ENCODE measurements around the gene LRRC3.

DNA sequence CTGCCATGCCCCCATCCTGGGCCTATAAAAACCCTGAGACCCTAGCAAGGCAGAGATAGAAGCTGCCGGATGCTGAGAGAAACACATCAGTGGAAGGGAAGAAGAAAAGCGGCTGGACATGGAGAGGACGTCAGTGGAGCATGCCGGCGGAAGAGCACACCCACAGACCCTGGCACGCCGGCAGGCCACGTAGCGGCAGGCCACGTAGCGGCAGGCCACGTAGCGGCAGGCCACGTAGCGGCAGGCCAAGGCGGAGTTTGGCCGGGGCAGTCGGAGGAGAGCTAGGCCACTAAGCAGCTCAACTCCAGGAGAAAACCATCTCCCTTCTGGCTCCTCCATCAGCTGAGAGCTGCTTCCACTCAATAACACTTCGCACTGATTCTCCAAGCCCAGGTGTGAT, 35.1 kb downstream of the LRRC3 start:
- TF ChIP-seq, protein P1, sequence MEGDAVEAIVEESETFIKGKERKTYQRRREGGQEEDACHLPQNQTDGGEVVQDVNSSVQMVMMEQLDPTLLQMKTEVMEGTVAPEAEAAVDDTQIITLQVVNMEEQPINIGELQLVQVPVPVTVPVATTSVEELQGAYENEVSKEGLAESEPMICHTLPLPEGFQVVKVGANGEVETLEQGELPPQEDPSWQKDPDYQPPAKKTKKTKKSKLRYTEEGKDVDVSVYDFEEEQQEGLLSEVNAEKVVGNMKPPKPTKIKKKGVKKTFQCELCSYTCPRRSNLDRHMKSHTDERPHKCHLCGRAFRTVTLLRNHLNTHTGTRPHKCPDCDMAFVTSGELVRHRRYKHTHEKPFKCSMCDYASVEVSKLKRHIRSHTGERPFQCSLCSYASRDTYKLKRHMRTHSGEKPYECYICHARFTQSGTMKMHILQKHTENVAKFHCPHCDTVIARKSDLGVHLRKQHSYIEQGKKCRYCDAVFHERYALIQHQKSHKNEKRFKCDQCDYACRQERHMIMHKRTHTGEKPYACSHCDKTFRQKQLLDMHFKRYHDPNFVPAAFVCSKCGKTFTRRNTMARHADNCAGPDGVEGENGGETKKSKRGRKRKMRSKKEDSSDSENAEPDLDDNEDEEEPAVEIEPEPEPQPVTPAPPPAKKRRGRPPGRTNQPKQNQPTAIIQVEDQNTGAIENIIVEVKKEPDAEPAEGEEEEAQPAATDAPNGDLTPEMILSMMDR (IDR thresholded peaks at IDR 0.05): no peak
- TF ChIP-seq POLR2A (IDR thresholded peaks at IDR 0.05) (no peak), POLR2AphosphoS5 (IDR thresholded peaks at IDR 0.05) (no peak), EP300 (IDR thresholded peaks at IDR 0.05) (no peak)

Measured in suprapubic skin (tissue), 4 donors.